ENCODE results near the gene CABP1. TPM values are rescaled to one million over a fixed set of nuclear protein-coding genes. Genes with fewer than 3 reads are reported as not detected.
A peak's percentile ranks its signal among the peaks of the same experiment; 100 is the strongest.

The CABP1 gene
- total RNA-seq, 4 donors from 2014 or later = 0.54 to 3.3 (median 0.95) TPM; not detected in 1

DNA sequence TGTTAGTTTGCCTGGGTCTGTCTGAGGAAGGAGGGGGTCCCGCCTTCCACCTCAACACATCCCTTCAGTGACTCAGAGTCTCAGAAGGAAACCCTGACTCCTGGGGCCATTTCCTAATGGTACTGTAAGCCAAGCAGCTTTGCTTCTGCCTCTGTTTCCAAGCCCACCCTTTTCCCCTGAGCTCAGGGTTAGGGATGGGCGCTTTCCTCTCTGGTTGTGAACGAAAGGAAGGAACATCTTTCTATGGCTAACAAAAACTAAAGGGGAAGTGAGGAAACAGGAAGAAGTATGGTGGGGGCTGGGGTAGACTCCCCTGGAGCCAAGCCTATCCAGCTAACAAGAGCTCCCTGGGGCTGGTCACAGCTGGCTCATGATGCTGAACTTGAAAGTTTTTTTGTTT lies 58.2 kb downstream of the CABP1 start:
- Histone ChIP-seq H3K4me1 (no peaks in the 10 kb centered on the region), H3K9me3 (no peaks in the 10 kb centered on the region), H3K4me3 (no peak overlapping the region), H3K36me3 (peaks cover 0 to 89% (median 0%) of the 10 kb centered on the region in 3 donors), H3K27me3 (no peaks in the 10 kb centered on the region), H3K27ac (no peak overlapping the region)
- no peak for TF ChIP-seq POLR2A (IDR thresholded peaks at IDR 0.05)
- TF ChIP-seq, protein P1, sequence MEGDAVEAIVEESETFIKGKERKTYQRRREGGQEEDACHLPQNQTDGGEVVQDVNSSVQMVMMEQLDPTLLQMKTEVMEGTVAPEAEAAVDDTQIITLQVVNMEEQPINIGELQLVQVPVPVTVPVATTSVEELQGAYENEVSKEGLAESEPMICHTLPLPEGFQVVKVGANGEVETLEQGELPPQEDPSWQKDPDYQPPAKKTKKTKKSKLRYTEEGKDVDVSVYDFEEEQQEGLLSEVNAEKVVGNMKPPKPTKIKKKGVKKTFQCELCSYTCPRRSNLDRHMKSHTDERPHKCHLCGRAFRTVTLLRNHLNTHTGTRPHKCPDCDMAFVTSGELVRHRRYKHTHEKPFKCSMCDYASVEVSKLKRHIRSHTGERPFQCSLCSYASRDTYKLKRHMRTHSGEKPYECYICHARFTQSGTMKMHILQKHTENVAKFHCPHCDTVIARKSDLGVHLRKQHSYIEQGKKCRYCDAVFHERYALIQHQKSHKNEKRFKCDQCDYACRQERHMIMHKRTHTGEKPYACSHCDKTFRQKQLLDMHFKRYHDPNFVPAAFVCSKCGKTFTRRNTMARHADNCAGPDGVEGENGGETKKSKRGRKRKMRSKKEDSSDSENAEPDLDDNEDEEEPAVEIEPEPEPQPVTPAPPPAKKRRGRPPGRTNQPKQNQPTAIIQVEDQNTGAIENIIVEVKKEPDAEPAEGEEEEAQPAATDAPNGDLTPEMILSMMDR (IDR thresholded peaks at IDR 0.05) = no peak
- DNase-seq = no peak

DNA sequence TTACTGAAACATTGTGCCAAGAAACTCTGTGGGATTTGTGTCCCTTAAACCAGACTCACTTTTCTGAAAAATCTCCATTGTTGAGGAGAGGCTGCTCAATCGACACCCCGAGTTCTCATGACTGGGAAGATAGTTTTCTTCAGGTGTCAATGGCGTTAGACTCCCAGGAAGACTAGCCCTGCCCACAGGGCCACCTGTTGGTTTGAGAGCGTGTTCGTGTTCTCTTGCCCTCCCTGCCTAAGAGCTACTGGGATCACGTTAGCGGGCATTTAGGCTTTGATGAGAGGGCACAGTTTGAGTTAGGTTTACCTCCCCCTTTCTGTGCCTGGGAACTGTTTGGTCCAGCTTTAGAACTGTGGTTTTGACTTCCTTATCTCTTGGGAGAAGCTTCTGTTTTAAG lies 59.1 kb downstream of the CABP1 start:
- H3K36me3 ChIP-seq = peaks cover 0 to 82% (median 0%) of the 10 kb centered on the region in 3 donors
- no peaks in the 10 kb centered on the region for H3K4me1 ChIP-seq
- H3K27ac ChIP-seq = no peak overlapping the region
- DNase-seq = no peak
- H3K27me3 ChIP-seq = no peaks in the 10 kb centered on the region
- no peaks in the 10 kb centered on the region for H3K9me3 ChIP-seq
- TF ChIP-seq, protein P1 (IDR thresholded peaks at IDR 0.05) = no peak
- TF ChIP-seq POLR2A (IDR thresholded peaks at IDR 0.05) = no peak
- H3K4me3 ChIP-seq = no peak overlapping the region

DNA sequence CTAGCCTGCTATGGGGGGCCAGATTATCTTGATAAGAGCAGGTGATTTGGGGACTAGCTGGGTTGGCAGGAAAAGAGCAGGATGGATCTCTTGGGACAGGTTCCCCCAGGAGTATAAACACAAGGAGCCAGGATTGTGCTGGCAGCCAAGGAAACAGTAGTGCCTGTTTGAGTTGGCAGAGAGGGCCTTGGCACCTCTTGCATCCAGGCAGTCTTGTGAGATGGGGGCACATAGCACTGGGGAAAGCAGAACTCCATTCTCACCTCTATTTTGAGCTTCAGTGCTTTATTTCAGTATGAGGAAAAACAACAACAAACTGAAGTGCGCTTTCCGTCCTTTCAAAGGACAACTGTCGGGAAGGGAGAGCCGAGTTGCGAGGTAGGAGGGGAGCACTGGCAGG lies 60.5 kb downstream of the CABP1 start:
- no peaks in the 10 kb centered on the region for H3K9me3 ChIP-seq
- DNase-seq = no peak

DNA sequence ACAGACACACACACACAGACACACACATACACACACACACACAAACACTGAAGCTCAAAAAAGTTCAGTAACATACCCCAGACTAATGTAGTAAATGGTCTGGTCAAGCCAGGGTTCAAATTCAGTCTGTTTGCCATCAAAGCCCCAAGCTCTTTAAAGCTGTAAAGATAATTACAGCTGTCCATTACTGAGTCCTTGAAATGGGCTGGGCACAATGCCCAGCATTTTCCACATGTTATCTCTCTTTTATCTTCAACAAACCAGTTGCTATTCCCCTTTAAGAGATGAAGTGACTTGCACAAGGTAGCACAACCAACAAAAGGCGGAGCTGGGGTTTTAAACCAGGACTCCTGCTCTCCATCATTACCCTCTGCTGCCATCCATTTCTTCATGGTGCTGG lies 62.2 kb downstream of the CABP1 start:
- TF ChIP-seq POLR2A (IDR thresholded peaks at IDR 0.05) = no peak
- no peak overlapping the region for H3K27ac ChIP-seq
- no peaks in the 10 kb centered on the region for H3K4me1 ChIP-seq
- no peaks in the 10 kb centered on the region for H3K27me3 ChIP-seq
- no peak for DNase-seq
- H3K4me3 ChIP-seq = no peak overlapping the region
- no peaks in the 10 kb centered on the region for H3K9me3 ChIP-seq
- peaks cover 0 to 56% (median 0%) of the 10 kb centered on the region in 3 donors for H3K36me3 ChIP-seq

More for the DNA sequence above, 60.5 kb downstream of the CABP1 start:
- Histone ChIP-seq H3K36me3 (peaks cover 0 to 73% (median 0%) of the 10 kb centered on the region in 3 donors), H3K27me3 (no peaks in the 10 kb centered on the region), H3K4me3 (no peak overlapping the region), H3K27ac (peak overlapping the region in 1 of 4 donors; percentile 28), H3K4me1 (no peaks in the 10 kb centered on the region)
- TF ChIP-seq, protein P1 (IDR thresholded peaks at IDR 0.05) = no peak
- TF ChIP-seq POLR2A (IDR thresholded peaks at IDR 0.05) = no peak

DNA sequence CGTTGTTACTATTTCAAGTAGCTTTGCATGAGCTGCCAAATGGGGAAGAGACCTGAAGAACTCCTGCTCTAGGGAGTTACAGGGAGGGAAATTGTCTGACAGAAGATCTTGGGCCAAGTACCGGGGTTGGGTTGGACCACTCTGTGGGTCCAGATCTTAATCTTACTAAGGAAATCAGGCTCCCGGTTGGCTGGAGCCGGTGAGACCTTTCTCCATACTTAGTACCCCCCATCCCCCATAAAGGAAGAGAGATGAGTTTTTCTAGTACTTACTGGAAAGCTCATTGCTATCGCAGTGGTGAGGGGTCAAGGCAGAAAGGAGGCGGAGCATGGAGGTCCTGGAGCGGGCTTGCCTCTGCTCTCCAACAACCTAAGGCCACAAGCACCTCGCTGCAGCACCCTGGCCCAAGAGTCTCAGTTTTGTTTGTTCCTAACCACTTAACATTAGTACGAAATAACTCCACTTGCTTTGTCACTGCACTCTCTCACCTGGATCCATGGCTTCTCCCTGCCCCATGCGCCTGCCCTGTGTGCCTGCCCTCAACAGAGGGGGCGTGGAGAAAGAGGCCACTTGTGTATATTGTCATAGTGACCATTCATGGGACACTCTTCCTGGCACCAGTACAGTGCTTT lies 63.0 kb downstream of the CABP1 start:
- Histone ChIP-seq H3K4me1 (no peaks in the 10 kb centered on the region), H3K27me3 (no peaks in the 10 kb centered on the region), H3K36me3 (peaks cover 0 to 48% (median 0%) of the 10 kb centered on the region in 3 donors), H3K9me3 (no peaks in the 10 kb centered on the region), H3K27ac (no peak overlapping the region), H3K4me3 (no peak overlapping the region)
- no peak for DNase-seq
- TF ChIP-seq, protein P1 (IDR thresholded peaks at IDR 0.05) = no peak
- TF ChIP-seq POLR2A (IDR thresholded peaks at IDR 0.05) = no peak

DNA sequence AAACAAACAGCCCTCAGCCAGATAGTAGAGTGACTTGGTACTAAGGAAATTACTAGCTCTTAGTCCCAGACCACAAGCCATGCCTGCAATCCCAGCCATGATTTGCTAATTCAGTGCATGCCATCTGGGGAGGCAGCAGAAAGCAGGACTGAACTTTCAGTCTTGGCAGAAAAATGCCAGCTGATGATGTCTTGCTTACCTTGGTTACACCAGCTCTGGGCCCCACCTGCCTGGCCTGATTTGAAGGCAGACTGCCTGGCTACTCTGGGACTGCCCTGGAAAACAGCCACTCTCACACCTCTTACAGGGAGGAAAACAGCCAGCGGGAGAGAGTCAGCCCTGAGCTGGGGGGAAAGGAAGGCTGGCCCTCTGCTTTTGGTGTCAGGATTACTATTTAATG lies 65.2 kb downstream of the CABP1 start:
- TF ChIP-seq, protein P1 (IDR thresholded peaks at IDR 0.05) = no peak
- no peak for TF ChIP-seq POLR2A (IDR thresholded peaks at IDR 0.05)
- Histone ChIP-seq H3K9me3 (no peaks in the 10 kb centered on the region), H3K4me1 (peaks cover 0 to 5% (median 2%) of the 10 kb centered on the region in 4 donors), H3K27me3 (no peaks in the 10 kb centered on the region), H3K27ac (no peak overlapping the region), H3K4me3 (no peak overlapping the region), H3K36me3 (peaks cover 0 to 26% (median 0%) of the 10 kb centered on the region in 3 donors)
- DNase-seq = no peak
